NCI-H226 (cell line): ENCODE results near the gene SNX10.
A peak's percentile ranks its signal among the peaks of the same experiment; 100 is the strongest.

ENCODE experiments used
- DNase-seq: peaks from one replicate; pipeline ENCODE4 v3.0.0-alpha.2; 2015

Gene SNX10

GRCh38 chr7:26340476-26341018 is 48.9 kb downstream of the SNX10 start:
- no peak for DNase-seq

DNA sequence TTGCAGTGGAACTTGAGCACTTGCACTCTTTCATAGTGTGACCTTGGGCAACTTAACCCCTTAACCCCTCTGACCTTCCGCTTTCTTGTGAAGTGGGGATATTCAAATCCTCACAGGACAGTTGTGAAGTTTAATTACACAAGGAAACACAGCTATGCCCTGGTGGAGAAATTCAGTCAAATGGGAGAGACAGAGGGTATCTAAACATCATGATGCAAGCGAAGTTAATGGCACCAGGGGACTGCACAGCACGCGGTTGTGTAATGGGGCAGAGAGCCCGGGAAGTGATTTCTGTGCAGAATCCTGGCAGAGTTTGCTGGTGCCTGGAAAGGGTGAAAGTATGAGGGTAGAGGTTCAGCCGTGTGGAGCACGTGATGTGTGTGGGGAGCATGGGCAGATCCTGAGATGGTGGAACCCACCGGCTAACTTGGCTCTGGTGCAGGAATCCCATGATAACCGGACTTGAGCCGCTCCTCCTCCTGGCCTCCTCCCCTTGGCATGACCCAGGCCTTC is 51.7 kb downstream of the SNX10 start:
- DNase-seq: no peak

DNA sequence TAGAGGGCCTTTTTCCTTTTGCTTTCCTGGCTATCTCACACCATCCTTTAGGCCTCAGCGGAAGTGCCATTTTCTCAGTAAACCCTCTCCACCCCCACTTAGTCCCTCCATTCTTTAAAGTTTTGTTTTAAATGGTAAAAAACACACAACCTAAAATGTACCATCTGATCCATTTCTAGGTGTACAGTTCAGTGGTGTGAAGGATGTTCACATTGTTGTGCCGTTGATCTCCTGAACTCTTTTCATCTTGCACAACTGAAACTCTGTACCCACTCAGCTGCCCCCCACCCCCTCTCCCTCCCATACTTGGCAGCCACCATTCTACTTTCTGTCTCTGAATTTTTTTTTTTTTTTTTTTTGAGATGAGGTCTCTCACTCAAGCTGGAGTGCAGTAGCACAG is 52.2 kb downstream of the SNX10 start:
- DNase-seq: no peak

DNA sequence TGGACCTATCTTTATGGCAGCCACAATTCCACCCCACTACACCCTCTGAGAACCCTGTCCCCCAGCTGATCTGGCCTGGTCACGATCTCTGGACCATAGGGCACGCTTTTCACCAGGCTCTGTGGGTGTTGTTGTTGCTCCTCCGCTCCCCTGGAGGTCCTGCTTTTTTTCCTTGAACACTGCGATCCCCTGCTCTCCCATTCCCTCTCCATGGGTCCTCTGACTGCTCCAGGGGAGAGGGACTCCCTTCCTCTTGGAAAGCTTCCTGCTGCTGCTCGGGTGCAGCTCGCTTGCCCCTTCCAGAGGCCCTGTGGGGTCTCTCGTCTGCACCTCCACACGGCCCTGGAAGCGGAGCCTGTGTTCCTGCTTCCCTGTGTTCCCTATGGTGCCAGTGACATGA is 53.5 kb downstream of the SNX10 start:
- no peak for DNase-seq

- DNase-seq: no peak
These were observed 54.2 kb downstream of the SNX10 start for GRCh38 chr7:26345837-26346236.

DNA sequence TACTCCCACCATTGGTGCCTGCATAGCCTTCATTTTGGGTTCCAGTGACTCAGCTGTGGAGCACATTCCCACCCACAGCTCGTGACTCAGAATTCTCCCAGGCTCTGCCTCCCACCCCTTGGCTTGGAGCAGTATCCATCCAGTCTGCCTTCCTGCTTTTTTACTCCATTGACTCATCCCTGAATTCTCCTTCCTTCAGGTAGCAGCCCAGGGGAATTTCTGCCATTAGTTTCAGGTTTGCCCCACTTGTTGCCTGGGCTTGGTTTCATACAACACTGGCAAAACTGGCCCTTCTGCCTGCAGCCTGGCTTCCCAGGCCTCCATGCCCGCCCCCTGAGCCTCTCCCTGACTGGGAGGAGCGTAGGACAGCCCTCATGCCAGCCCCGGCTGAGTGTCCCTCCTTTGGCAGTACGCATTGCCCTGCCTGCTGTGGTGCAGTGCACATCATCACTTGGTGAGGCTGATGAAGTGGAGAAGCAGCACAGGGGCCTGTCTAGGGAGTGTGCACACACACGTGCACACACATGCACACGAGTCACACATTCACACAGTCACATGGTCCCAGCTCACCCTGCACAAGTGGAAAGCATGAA is 55.0 kb downstream of the SNX10 start:
- DNase-seq: peak; percentile 87

DNA sequence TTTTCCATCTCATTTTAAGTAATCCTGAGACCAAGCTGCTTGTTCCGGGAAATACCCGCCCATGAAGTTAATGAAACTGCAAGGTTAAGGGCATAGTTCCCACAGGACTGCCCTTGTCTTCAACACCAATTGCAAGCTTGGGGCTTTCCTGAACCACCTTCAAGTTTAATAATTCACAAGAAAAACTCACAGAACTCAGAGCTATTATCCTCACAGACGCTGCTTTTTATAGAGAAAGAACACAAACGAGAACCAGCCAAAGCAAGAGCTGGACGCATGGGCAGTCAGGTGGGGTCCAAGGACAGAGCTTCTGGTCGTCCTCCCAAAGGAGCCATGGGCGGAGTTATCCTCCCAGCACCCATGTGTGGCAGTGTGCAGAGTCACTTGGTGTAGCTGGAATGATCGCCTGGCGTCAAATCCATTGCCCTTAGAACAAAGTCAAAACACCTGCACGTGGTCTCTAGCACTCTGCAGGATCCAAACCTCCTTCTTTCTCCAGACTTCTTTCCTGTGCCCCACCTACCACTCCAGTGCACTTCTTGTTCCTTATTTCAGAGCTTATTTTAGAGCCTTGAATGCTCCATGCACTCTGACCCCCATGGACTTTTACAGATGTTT is 56.7 kb downstream of the SNX10 start:
- no peak for DNase-seq

- no peak for DNase-seq
These were observed 57.6 kb downstream of the SNX10 start for GRCh38 chr7:26349005-26349915.

DNA sequence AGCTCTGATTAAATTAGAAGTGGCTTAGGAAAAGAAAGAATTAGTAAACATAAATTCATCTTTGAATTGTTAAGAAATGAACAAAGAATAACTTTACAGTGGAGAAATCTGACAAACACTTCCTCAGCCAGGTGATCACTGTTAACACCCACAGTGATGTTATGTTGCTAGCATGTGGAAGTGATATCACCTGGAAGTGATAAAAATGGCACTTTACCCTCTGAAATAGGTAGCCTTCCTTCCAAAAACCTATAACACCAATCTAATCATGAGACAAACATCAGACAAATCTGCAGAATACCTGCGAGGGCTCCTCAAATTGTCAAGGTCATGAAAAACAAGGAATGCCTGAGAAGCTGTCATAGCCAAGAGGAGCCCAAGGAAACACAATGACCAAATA is 59.5 kb downstream of the SNX10 start:
- DNase-seq: no peak

GRCh38 chr7:26356229-26356628 is 64.6 kb downstream of the SNX10 start:
- no peak for DNase-seq

GRCh38 chr7:26356929-26357798 is 65.5 kb downstream of the SNX10 start:
- no peak for DNase-seq

GRCh38 chr7:26357799-26358151 is 66.1 kb downstream of the SNX10 start:
- no peak for DNase-seq

DNA sequence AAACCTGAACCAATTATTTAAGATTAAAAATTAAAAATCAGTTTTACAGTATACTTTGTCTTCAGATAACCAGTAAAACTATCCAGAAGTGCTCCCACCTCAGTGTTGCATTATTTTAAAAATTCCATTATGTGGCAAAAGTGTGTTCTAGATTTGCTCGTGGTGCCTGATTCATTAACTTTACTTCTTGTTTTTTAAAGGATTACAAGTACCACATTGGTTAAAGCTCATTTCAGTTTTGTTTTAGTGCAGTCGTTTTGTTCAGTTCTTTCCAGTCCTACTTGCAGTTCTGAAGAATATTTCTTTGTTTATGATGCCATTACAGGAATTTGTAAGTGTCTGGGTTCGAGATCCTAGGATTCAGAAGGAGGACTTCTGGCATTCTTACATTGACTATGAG is 69.0 kb downstream of the SNX10 start:
- no peak for DNase-seq

DNA sequence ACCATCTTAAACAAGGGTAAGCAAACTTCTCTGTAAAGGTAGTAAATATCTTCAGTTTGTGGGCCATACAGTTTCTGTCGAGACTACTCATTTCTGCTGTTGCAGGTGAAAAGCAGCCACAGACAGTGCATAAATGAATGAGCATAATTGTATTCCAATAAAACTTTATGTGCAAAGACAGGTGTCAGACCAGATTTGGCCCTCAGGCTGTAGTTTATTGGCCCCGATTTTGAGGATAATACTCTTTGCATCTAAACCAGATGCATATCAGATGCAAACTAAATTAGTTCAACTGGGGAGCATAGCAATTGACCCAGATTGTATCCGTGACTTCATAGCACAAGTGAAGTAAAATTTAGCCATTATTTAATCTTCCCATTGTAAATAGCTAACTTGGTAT is 70.0 kb downstream of the SNX10 start:
- no peak for DNase-seq

DNA sequence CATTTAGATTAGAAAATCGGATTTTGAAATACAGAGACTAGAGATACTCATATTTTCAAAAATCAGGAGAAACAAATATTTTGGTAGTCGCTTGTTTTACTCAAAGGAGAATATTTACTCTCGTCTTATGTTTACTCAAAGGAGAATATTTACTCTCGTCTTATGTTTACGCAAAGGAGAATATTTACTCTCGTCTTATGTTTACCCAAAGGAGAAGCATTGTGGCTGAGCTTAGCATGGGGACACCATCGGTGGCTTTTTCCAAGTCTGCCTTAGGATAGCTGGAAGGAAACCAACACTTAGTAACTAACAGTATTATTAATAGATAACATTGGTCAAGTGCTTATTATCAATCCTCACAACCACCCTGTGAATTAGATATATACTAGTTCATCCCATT is 71.8 kb downstream of the SNX10 start:
- DNase-seq: no peak

- DNase-seq: peak; percentile 58
These were observed 73.6 kb downstream of the SNX10 start for GRCh38 chr7:26365077-26365900.

- DNase-seq: no peak
These were observed 74.2 kb downstream of the SNX10 start for GRCh38 chr7:26365901-26366275.

DNA sequence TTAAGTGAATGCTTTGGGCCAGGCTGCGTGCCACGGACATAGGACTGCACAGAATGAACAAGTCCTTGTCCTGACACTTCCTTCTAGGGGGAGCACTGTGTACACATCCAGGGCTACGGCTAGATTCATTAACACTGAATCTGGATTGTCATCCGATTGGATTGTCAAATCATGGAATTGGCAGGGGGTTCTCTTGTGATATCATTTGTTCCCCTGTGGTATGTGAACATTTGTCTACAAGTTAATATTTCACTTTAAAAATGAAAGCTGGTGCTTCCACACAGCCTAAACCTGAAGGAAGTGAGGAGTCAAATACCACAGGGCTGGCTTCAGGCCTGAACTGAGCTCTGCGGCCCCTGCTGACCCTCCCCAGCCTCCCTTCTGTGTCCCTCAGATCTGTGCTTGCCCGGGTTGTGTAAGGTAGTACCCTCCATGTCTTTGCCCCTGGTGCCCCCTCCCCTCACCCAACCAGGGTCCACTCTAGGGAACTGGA is 75.6 kb downstream of the SNX10 start:
- DNase-seq: no peak

DNA sequence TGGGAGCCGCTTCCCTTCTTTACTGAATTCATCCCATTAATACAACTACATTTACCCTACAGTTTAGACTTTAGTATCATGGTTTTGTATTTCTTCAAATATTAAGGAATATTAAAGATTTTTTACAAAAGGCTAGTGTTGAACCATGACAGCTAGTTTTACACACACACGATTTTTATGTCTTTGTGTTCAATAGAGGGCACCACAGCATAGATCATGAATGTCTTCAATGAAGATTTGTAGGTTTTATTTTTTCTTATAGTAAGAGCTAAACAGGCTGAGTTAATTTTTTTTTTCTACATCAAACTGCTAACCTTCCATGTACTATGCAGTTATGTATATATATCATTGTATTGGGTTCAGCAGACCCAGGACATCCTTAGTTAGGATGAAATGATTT is 76.9 kb downstream of the SNX10 start:
- DNase-seq: no peak

- DNase-seq: peak; percentile 44
These were observed 77.9 kb downstream of the SNX10 start for GRCh38 chr7:26369593-26369992.

DNA sequence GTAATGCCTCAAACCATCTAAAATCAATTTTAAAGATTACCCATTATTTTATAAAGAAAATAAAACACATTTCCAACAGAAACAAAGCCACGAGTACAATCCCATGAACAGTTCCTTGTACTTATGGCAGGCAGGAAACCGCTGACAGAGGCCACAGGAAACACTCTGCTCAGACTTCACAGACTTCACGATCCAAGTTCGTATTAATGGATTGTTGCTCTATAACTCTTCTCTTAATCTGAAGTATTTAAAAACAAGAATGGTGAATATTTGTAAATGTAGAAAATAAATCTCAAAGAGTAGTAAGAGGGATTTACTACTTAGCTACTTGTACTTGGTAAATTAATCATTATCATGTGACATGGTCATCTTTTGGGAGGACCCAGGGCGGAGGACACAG is 78.3 kb downstream of the SNX10 start:
- DNase-seq: no peak

DNA sequence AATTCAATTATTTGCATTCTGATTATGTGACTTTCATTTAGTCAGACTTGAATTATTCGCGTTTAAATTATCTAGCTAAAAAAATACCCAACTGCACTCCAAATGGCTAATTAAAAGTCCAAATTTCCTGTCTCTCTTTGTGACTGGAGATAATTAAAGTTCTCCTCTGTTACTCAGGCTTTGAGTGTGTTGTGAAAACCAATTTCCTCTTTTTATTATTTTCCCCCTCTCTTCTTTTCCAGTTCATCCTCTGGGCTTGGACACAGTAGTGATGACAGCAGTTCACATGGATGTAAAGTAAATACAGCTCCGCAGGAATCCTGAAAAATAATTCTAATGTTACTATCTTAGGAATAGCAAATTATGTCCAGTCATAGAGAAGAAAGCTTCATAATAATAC is 80.6 kb downstream of the SNX10 start:
- no peak for DNase-seq
